GM12872 (cell line): ENCODE results near the gene BCAS3.

Experiments used
- TF ChIP-seq, protein P1 (sequence below): IDR thresholded peaks from 3 replicates; pipeline ENCODE4 v1.5.1; 2011; ENCODE audit warnings: low read depth, mild to moderate bottlenecking, low read length, moderate library complexity; ENCODE audit not compliant: insufficient read depth

BCAS3 gene

GRCh38 chr17:60712675-60713074 lies 35.0 kb downstream of the BCAS3 start:
- TF ChIP-seq, protein P1, sequence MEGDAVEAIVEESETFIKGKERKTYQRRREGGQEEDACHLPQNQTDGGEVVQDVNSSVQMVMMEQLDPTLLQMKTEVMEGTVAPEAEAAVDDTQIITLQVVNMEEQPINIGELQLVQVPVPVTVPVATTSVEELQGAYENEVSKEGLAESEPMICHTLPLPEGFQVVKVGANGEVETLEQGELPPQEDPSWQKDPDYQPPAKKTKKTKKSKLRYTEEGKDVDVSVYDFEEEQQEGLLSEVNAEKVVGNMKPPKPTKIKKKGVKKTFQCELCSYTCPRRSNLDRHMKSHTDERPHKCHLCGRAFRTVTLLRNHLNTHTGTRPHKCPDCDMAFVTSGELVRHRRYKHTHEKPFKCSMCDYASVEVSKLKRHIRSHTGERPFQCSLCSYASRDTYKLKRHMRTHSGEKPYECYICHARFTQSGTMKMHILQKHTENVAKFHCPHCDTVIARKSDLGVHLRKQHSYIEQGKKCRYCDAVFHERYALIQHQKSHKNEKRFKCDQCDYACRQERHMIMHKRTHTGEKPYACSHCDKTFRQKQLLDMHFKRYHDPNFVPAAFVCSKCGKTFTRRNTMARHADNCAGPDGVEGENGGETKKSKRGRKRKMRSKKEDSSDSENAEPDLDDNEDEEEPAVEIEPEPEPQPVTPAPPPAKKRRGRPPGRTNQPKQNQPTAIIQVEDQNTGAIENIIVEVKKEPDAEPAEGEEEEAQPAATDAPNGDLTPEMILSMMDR = no peak

- TF ChIP-seq, protein P1 = no peak
These were observed 36.0 kb downstream of the BCAS3 start for GRCh38 chr17:60713608-60714007.

DNA sequence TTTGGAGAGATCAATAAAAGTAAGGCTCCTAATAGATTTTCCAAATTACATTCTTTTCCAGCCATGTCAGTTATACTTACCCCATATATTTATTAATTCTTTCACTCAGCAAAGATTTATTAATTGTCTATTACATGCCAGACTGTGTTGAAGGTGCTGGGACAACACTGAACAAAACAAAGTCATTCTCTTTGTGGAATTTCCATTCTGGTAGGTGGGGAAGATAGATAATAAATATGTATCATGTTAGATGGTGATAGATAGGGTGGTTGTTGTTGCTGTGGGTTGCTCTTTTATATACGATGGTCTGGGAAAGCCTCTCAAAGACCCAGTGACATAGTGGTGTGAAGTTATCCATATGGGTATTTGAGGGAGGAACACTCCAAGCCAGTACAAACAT lies 39.1 kb downstream of the BCAS3 start:
- TF ChIP-seq, protein P1 = no peak

- TF ChIP-seq, protein P1 = no peak
These were observed 40.2 kb downstream of the BCAS3 start for GRCh38 chr17:60717814-60718213.

DNA sequence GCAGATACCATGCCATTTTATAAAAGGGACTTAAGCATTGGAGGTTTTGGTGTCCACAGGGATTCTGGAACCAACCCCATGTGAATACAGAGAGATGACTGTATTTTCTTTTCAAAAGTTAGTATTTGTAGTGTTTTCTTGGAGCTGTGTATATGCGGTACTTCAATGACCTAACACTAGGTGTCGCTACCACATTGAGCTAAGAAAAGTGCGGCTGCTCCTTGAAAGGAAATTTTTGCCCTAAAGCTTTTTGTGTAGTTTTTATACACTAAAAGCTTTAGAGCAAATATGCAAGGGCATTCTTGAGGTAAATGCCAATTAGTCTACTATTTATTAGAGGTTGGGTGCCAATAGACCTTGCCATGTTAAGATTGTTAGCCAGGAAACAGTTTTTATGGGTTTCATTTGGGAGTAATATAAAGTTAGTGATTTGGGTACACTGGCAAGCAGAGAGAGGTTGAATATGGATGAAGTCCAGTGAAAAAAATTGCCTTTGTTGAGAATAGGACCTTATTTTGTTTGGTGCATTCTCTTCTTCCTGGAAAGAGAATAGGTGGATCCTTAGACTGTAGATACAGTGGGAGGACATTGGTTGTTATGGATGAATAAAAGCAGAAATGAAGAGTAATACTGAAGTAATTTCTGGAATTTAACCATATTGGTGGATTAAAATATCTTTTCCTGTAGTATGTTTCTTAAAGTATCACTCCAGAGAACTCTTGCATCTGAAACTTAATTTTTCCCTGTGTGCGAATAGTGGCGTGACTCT lies 43.3 kb downstream of the BCAS3 start:
- TF ChIP-seq, protein P1 = peak; percentile 83

GRCh38 chr17:60724647-60725046 lies 47.0 kb downstream of the BCAS3 start:
- TF ChIP-seq, protein P1 = no peak

DNA sequence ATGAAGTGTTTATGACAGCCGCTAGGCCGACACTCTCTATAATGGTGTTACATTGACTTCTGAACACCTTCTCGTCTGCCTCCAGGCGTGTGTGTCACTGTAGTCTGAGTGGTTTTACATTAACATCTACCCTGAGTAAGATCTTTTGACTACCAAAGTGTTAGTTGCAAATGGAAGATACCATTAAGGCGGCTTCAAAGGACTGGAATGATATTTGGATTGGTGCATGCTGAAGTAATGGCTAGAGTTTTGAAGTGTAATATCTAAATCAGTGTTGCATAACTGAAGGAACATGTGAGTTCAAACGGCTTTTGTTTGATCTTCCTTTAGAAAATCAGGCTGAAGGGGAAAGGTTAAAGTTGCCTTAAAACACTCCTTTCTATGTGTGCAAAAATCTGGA lies 52.2 kb downstream of the BCAS3 start:
- TF ChIP-seq, protein P1 = no peak

DNA sequence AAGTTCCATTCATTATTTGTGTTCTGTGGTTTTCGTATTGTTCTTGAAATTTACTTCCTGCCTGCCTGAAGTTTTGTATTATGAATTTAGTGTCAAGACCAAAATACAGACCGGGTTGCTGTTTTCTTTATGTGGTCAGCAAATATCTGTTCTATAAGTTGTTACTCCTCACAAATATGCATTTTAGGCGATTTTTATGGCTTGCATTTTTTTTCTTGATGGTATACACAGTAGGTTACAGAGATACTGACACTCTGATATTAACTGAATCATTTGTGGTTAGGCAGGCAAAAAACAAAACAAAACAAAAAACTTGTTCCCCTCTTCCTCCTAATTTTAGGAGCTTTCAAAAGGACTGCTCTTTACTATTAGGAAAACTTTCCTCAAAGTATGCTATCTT lies 52.6 kb downstream of the BCAS3 start:
- TF ChIP-seq, protein P1 = no peak
